Measurements from ENCODE around the gene KCNC1. TPM values are rescaled to one million over a fixed set of nuclear protein-coding genes. Genes with fewer than 3 reads are reported as not detected.

KCNC1 gene
- total and polyA plus RNA-seq, 2 experiments from 2014 or later, result 0.11 TPM; not detected in 1

DNA sequence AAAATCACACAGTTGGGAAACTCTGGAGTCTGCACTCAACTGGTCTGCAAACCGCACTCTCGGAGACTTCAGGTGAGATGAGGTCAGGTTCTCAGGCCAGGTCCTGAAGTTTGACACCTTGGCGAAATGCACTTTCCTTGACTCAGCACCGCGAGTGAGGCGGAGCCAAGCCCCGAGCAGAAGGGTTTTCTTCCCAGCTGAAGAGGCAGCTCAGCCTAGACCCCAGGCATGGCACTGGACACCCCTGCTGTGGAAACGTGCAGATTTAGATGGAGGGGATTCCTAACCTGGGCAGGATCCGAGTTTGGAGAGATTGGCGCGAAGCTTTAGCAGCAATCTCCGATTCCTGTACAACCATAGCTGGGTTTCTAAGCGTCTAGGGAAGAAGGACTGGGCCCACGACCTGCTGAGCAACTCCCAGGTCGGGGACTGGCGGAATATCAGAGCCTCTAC is 16.0 kb upstream of the KCNC1 start:
- TF ChIP-seq EZH2 (IDR thresholded peaks at IDR 0.05; ENCODE audit: low read depth, unreplicated experiment), result peak; percentile 64
- no peak for TF ChIP-seq JUNB (IDR thresholded peaks at IDR 0.05; ENCODE audit: unreplicated experiment)
- peak; percentile 38 for DNase-seq (ENCODE audit: low spot score)
- H2AFZ ChIP-seq, result peak overlapping the region; percentile 96

DNA sequence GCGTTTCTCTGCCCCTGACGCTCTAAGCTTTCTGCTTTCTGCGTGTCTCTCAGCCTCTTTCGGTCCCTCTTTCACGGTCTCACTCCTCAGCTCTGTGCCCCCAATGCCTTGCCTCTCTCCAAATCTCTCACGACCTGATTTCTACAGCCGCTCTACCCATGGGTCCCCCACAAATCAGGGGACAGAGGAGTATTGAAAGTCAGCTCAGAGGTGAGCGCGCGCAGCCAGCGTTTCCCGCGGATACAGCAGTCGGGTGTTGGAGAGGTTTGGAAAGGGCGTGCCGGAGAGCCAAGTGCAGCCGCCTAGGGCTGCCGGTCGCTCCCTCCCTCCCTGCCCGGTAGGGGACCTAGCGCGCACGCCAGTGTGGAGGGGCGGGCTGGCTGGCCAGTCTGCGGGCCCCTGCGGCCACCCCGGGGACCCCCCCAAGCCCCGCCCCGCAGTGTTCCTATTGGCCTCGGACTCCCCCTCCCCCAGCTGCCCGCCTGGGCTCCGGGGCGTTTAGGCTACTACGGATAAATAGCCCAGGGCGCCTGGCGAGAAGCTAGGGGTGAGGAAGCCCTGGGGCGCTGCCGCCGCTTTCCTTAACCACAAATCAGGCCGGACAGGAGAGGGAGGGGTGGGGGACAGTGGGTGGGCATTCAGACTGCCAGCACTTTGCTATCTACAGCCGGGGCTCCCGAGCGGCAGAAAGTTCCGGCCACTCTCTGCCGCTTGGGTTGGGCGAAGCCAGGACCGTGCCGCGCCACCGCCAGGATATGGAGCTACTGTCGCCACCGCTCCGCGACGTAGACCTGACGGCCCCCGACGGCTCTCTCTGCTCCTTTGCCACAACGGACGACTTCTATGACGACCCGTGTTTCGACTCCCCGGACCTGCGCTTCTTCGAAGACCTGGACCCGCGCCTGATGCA is 15.3 kb upstream of the KCNC1 start, which contains the start of gene MYOD1:
Gene MYOD1, plus strand, starts transcription at position 544 of the 910 bp plus-strand sequence. Its CDS starts 212 bp downstream, at position 756.
- Mint-ChIP-seq H3K27me3 (ENCODE audit: insufficient read depth, low read depth, poor library complexity) (peaks cover 41% of the 10 kb centered on the region), H3K36me3 (ENCODE audit: low read depth) (no peaks in the 10 kb centered on the region), H3K9me3 (no peaks in the 10 kb centered on the region), H3K4me3 (peak within 1 kb of the TSS; percentile 71), H3K4me1 (peaks cover 10% of the 10 kb centered on the region), H3K27ac (no peak within 1 kb of the TSS)
- Histone ChIP-seq H3K27me3 (ENCODE audit: insufficient read depth) (peaks cover 100% of the 10 kb centered on the region), H3K4me3 (peak within 1 kb of the TSS; percentile 70), H3K4me2 (peak within 1 kb of the TSS; percentile 94), H2AFZ (peak within 1 kb of the TSS; percentile 96), H3F3A (replicated peaks; ENCODE audit: low read depth) (no peaks in the 10 kb centered on the region), H4K20me1 (replicated peaks; ENCODE audit: insufficient read depth) (no peaks in the 10 kb centered on the region; the same call in 1 of the 2 replicates), H3K36me3 (ENCODE audit: insufficient read depth) (no peaks in the 10 kb centered on the region), H3K4me1 (ENCODE audit: insufficient read depth) (peaks cover 7% of the 10 kb centered on the region; the same call in 1 of the 2 replicates), H3K79me2 (replicated peaks; ENCODE audit: insufficient read depth) (no peaks in the 10 kb centered on the region), H3K9me2 (ENCODE audit: insufficient read depth) (no peaks in the 10 kb centered on the region), H3K27ac (ENCODE audit: low read depth) (no peak within 1 kb of the TSS)
- peak; percentile 79 for DNase-seq (ENCODE audit: low spot score)
- ATAC-seq, result peak; percentile 58
- TF ChIP-seq STAT1 (IDR thresholded peaks at IDR 0.05; ENCODE audit: unreplicated experiment) (no peak), EZH2 (IDR thresholded peaks at IDR 0.05; ENCODE audit: low read depth, unreplicated experiment) (peak; percentile 94), EZH2phosphoT487 (IDR thresholded peaks at IDR 0.05; ENCODE audit: unreplicated experiment) (peak; percentile 50)

More for the DNA sequence above, 16.0 kb upstream of the KCNC1 start:
- peaks cover 10% of the 10 kb centered on the region for H3K4me1 Mint-ChIP-seq
- H3K27ac ChIP-seq (ENCODE audit: low read depth), result no peak overlapping the region
- no peaks in the 10 kb centered on the region for H3K79me2 ChIP-seq (replicated peaks; ENCODE audit: insufficient read depth)
- H3K4me3 ChIP-seq, result peak overlapping the region; percentile 70
- H3K27me3 ChIP-seq (ENCODE audit: insufficient read depth), result peaks cover 98% of the 10 kb centered on the region
- H3K27ac Mint-ChIP-seq, result no peak overlapping the region
- no peaks in the 10 kb centered on the region for H3K9me3 Mint-ChIP-seq
- no peaks in the 10 kb centered on the region for H3F3A ChIP-seq (replicated peaks; ENCODE audit: low read depth)
- H3K36me3 Mint-ChIP-seq (ENCODE audit: low read depth), result no peaks in the 10 kb centered on the region
- peak overlapping the region; percentile 94 for H3K4me2 ChIP-seq
- peaks cover 39% of the 10 kb centered on the region for H3K27me3 Mint-ChIP-seq (ENCODE audit: insufficient read depth, low read depth, poor library complexity)
- H3K4me3 Mint-ChIP-seq, result peak overlapping the region; percentile 71
- no peaks in the 10 kb centered on the region; the same call in 1 of the 2 replicates for H4K20me1 ChIP-seq (replicated peaks; ENCODE audit: insufficient read depth)
- ATAC-seq, result peak; percentile 0; the same call in 1 of the 3 replicates
- H3K4me1 ChIP-seq (ENCODE audit: insufficient read depth), result peaks cover 7% of the 10 kb centered on the region; the same call in 1 of the 2 replicates
- H3K36me3 ChIP-seq (ENCODE audit: insufficient read depth), result no peaks in the 10 kb centered on the region
- no peaks in the 10 kb centered on the region for H3K9me2 ChIP-seq (ENCODE audit: insufficient read depth)

DNA sequence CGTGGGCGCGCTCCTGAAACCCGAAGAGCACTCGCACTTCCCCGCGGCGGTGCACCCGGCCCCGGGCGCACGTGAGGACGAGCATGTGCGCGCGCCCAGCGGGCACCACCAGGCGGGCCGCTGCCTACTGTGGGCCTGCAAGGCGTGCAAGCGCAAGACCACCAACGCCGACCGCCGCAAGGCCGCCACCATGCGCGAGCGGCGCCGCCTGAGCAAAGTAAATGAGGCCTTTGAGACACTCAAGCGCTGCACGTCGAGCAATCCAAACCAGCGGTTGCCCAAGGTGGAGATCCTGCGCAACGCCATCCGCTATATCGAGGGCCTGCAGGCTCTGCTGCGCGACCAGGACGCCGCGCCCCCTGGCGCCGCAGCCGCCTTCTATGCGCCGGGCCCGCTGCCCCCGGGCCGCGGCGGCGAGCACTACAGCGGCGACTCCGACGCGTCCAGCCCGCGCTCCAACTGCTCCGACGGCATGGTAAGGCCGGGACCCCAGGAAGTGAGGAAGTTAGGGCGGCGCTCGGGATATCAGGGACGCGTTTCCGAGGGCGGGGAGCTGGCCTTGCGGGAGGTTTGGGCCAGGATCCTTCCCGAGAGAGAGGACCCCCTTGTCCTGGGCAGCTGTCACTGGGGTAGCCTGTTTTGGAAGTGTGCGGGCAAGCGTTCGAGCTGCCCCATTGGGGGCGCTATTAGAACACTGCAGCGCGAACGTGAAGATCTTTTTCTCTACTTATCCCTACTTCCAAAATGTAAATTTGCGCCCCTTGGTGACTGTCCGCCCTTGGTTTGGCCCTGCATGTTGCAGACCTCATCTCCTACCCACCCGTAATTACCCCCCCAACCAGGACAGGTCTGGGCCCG is 14.4 kb upstream of the KCNC1 start:
- Histone ChIP-seq H3K36me3 (ENCODE audit: insufficient read depth) (no peaks in the 10 kb centered on the region), H3K27me3 (ENCODE audit: insufficient read depth) (peaks cover 100% of the 10 kb centered on the region), H3K4me2 (peak overlapping the region; percentile 94), H3K4me1 (ENCODE audit: insufficient read depth) (peaks cover 7% of the 10 kb centered on the region; the same call in 1 of the 2 replicates), H3K9me2 (ENCODE audit: insufficient read depth) (no peaks in the 10 kb centered on the region), H4K20me1 (replicated peaks; ENCODE audit: insufficient read depth) (no peaks in the 10 kb centered on the region; the same call in 1 of the 2 replicates), H3K79me2 (replicated peaks; ENCODE audit: insufficient read depth) (no peaks in the 10 kb centered on the region), H3K27ac (ENCODE audit: low read depth) (no peak overlapping the region), H2AFZ (peak overlapping the region; percentile 95), H3K4me3 (peak overlapping the region; percentile 70), H3F3A (replicated peaks; ENCODE audit: low read depth) (no peaks in the 10 kb centered on the region)
- Mint-ChIP-seq H3K9me3 (no peaks in the 10 kb centered on the region), H3K36me3 (ENCODE audit: low read depth) (no peaks in the 10 kb centered on the region), H3K27me3 (ENCODE audit: insufficient read depth, low read depth, poor library complexity) (peaks cover 41% of the 10 kb centered on the region), H3K4me3 (peak overlapping the region; percentile 60), H3K27ac (no peak overlapping the region), H3K4me1 (peaks cover 10% of the 10 kb centered on the region)
- DNase-seq (ENCODE audit: low spot score), result peak; percentile 79
- TF ChIP-seq, protein P1, sequence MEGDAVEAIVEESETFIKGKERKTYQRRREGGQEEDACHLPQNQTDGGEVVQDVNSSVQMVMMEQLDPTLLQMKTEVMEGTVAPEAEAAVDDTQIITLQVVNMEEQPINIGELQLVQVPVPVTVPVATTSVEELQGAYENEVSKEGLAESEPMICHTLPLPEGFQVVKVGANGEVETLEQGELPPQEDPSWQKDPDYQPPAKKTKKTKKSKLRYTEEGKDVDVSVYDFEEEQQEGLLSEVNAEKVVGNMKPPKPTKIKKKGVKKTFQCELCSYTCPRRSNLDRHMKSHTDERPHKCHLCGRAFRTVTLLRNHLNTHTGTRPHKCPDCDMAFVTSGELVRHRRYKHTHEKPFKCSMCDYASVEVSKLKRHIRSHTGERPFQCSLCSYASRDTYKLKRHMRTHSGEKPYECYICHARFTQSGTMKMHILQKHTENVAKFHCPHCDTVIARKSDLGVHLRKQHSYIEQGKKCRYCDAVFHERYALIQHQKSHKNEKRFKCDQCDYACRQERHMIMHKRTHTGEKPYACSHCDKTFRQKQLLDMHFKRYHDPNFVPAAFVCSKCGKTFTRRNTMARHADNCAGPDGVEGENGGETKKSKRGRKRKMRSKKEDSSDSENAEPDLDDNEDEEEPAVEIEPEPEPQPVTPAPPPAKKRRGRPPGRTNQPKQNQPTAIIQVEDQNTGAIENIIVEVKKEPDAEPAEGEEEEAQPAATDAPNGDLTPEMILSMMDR (conservative IDR thresholded peaks at IDR 0.05; ENCODE audit: low read depth in 2 of 2), result peak; percentile 57
- TF ChIP-seq EZH2phosphoT487 (IDR thresholded peaks at IDR 0.05; ENCODE audit: unreplicated experiment) (peak; percentile 27), POLR2AphosphoS5 (IDR thresholded peaks at IDR 0.05; ENCODE audit: low read depth) (no peak), CREB1 (CRISPR knock-in tag; IDR thresholded peaks at IDR 0.05; ENCODE audit: low read depth) (0 out of 2 replicates have a peak, but pooled peaks have one; percentile 7), EZH2 (IDR thresholded peaks at IDR 0.05; ENCODE audit: low read depth, unreplicated experiment) (peak; percentile 64), NANOG (IDR thresholded peaks at IDR 0.05; ENCODE audit: borderline replicate concordance) (no peak), JUNB (IDR thresholded peaks at IDR 0.05; ENCODE audit: unreplicated experiment) (no peak)
- ATAC-seq, result peak; percentile 69

All from GM23338 (cell line).